Karpas-422 (cell line): Measurements from ENCODE around the gene PRAC1. TPM values are rescaled to one million over a fixed set of nuclear protein-coding genes. Genes with fewer than 3 reads are reported as not detected.

Source experiments
- DNase-seq: peaks from one replicate; pipeline ENCODE4 v3.0.0-alpha.2; 2015
- H2AFZ ChIP-seq: fragments of 200-600 bp; sonication (generic); 2 replicates; pipeline ENCODE4 v1.6.1; 2014; ENCODE audit warnings: antibody characterized with exemption, low read length, mixed read lengths
- H3K27ac ChIP-seq: fragments of 200-600 bp; sonication (generic); 2 replicates; pipeline ENCODE4 v1.5.1; 2014; ENCODE audit warnings: mild to moderate bottlenecking, low read length, moderate library complexity
- H3K27me3 ChIP-seq: fragments of 200-600 bp; sonication (generic); 2 replicates; pipeline ENCODE4 v1.6.1; 2014; ENCODE audit warnings: low read length, mixed read lengths
- H3K36me3 ChIP-seq: fragments of 200-600 bp; sonication (generic); 2 replicates; pipeline ENCODE4 v1.6.1; 2014; ENCODE audit warnings: low read length, mixed read lengths; ENCODE audit not compliant: insufficient read depth
- H3K4me1 ChIP-seq: fragments of 200-600 bp; sonication (generic); 2 replicates; pipeline ENCODE4 v1.6.1; 2014; ENCODE audit warnings: mild to moderate bottlenecking, low read length, mixed read lengths
- H3K4me2 ChIP-seq: fragments of 200-600 bp; sonication (generic); 2 replicates; pipeline ENCODE4 v1.6.1; 2014; ENCODE audit warnings: low read length, low read depth, mild to moderate bottlenecking; ENCODE audit not compliant: poor library complexity, severe bottlenecking
- H3K4me3 ChIP-seq: fragments of 200-600 bp; sonication (generic); 2 replicates; pipeline ENCODE4 v1.5.1; 2014; ENCODE audit warnings: mild to moderate bottlenecking, antibody characterized with exemption, low read length, mixed read lengths
- H3K79me2 ChIP-seq: fragments of 200-600 bp; sonication (generic); 2 replicates; pipeline ENCODE4 v1.6.1; 2014; ENCODE audit warnings: mild to moderate bottlenecking, low read length, mixed read lengths
- H3K9ac ChIP-seq: fragments of 200-600 bp; sonication (generic); 2 replicates; pipeline ENCODE4 v1.6.0; 2014; ENCODE audit warnings: low read length
- H3K9me2 ChIP-seq: fragments of 200-600 bp; sonication (generic), shearing (Covaris generic); replicated peaks from 2 replicates; pipeline ENCODE4 v1.6.0; 2014; ENCODE audit warnings: mild to moderate bottlenecking, low read length, moderate library complexity; ENCODE audit not compliant: insufficient read depth
- H3K9me3 ChIP-seq: fragments of 300-700, 200-600 bp; sonication (generic); 2 replicates; pipeline ENCODE4 v1.6.1; 2014; ENCODE audit warnings: low read length, mixed read lengths
- H4K20me1 ChIP-seq: fragments of 200-600 bp; sonication (generic); 2 replicates; pipeline ENCODE4 v1.6.1; 2014; ENCODE audit warnings: mild to moderate bottlenecking, antibody characterized with exemption, low read length, low read depth; ENCODE audit not compliant: insufficient read depth
- total RNA-seq: library from RNA; depleted of rRNA; stranded (reverse); fragments of >200 nt; shearing (Covaris generic); gene quantifications from 2 replicates; pipeline ENCODE4 v1.2.3, GENCODE V29; 2014; ENCODE audit warnings: low replicate concordance

The PRAC1 gene
- total RNA-seq, 1 experiment from 2014 or later = not detected

DNA sequence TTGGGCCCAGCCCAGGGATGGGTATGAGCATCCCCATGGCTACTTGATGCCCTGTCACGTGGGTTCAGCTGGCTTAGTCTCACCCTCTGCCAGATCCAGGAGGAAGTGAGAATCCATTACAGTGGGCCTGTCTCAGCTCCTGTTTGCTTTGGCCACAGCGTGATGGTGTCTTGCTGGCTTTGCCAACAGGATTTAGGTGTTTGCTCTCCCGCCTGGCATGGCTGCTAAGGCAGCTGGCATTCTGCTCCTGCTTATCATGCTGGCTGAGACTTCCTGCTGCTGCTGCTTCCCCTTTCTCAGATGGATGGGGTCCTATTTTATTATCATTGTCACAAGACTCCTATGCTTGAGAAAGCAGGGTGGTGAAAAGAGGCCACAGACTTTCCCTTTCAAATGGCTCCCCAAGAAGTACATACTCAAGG is 34.5 kb upstream of the PRAC1 start:
- no peaks in the 10 kb centered on the region for H3K27me3 ChIP-seq

GRCh38 chr17:48755356-48755755 is 33.0 kb upstream of the PRAC1 start:
- Histone ChIP-seq H4K20me1 (no peaks in the 10 kb centered on the region), H3K27ac (no peak overlapping the region), H3K9me2 (no peaks in the 10 kb centered on the region), H3K4me2 (no peak overlapping the region), H3K4me1 (no peaks in the 10 kb centered on the region), H3K4me3 (no peak overlapping the region), H3K79me2 (no peaks in the 10 kb centered on the region), H3K9ac (no peak overlapping the region), H3K9me3 (no peaks in the 10 kb centered on the region), H3K27me3 (no peaks in the 10 kb centered on the region), H2AFZ (no peak overlapping the region), H3K36me3 (no peaks in the 10 kb centered on the region)
- DNase-seq = no peak

More for the DNA sequence above, 34.5 kb upstream of the PRAC1 start:
- DNase-seq = no peak
- Histone ChIP-seq H4K20me1 (no peaks in the 10 kb centered on the region), H3K4me1 (no peaks in the 10 kb centered on the region), H3K4me3 (no peak overlapping the region), H3K27ac (no peak overlapping the region), H3K79me2 (no peaks in the 10 kb centered on the region), H3K36me3 (no peaks in the 10 kb centered on the region), H3K9ac (no peak overlapping the region), H3K4me2 (no peak overlapping the region), H2AFZ (no peak overlapping the region), H3K9me2 (no peaks in the 10 kb centered on the region), H3K9me3 (no peaks in the 10 kb centered on the region)

GRCh38 chr17:48754500-48755261 is 32.4 kb upstream of the PRAC1 start:
- Histone ChIP-seq H3K79me2 (no peaks in the 10 kb centered on the region), H3K4me1 (no peaks in the 10 kb centered on the region), H3K4me2 (no peak overlapping the region), H2AFZ (no peak overlapping the region), H3K27ac (no peak overlapping the region), H3K9me3 (no peaks in the 10 kb centered on the region), H4K20me1 (no peaks in the 10 kb centered on the region), H3K9ac (no peak overlapping the region), H3K36me3 (no peaks in the 10 kb centered on the region), H3K27me3 (no peaks in the 10 kb centered on the region), H3K9me2 (no peaks in the 10 kb centered on the region), H3K4me3 (no peak overlapping the region)
- DNase-seq = no peak

- H3K79me2 ChIP-seq = no peaks in the 10 kb centered on the region
- no peaks in the 10 kb centered on the region for H4K20me1 ChIP-seq
- no peaks in the 10 kb centered on the region for H3K9me2 ChIP-seq
- H3K36me3 ChIP-seq = no peaks in the 10 kb centered on the region
- H3K27ac ChIP-seq = no peak overlapping the region
- no peaks in the 10 kb centered on the region for H3K9me3 ChIP-seq
- H3K4me3 ChIP-seq = no peak overlapping the region
- DNase-seq = no peak
- H3K4me2 ChIP-seq = no peak overlapping the region
- no peaks in the 10 kb centered on the region for H3K27me3 ChIP-seq
- no peaks in the 10 kb centered on the region for H3K4me1 ChIP-seq
- no peak overlapping the region for H3K9ac ChIP-seq
- H2AFZ ChIP-seq = no peak overlapping the region
Observed at GRCh38 chr17:48753794-48754499, 31.6 kb upstream of the PRAC1 start.

DNA sequence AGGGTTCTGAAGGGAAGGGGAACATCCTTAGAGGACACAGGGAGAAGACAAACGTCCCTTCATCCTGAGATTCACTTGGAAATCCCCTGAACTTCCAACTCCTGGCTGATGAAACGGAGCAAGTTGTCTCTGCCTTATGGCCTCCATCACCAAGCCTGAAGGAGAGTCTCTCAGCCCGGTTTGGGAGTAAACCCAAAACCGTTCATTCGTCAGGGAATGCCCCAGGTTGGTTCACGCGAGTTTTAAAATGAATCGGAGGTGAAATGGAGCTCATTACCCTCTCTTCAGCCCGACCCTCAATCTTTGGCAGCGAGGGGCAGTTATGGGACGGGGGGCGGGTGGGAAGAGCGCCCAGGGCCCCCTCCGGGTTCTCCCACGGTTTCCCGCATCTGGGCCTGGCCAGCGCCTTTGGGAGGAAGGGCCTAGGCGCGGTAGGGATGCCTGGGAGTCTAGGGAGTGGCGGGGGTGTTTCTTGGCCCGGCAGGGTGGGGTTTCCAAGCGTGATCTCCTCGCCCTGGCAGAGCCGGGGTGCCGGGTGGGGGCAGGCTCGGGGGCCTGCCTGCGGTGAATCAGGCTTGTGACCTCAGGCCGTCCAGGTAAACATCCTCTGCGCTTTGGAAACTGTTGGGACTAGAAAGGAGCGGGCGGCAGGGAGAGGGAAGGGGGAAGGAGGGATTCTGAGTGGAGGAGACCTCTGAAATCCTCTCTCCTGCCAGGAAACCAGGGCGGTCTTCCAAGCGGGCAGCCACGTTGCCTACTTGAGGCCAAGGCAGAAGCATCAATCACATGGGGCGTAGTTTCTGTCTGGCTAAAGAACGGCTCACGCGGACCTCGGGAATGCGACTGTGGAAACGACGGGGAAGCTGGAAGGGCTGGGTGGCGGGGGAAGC is 30.3 kb upstream of the PRAC1 start:
- Histone ChIP-seq H3K36me3 (no peaks in the 10 kb centered on the region), H3K4me1 (no peaks in the 10 kb centered on the region), H3K4me2 (no peak overlapping the region), H3K27ac (no peak overlapping the region), H2AFZ (no peak overlapping the region), H3K9me3 (no peaks in the 10 kb centered on the region), H3K9me2 (no peaks in the 10 kb centered on the region), H3K9ac (no peak overlapping the region), H4K20me1 (no peaks in the 10 kb centered on the region), H3K27me3 (no peaks in the 10 kb centered on the region), H3K79me2 (no peaks in the 10 kb centered on the region), H3K4me3 (no peak overlapping the region)
- DNase-seq = no peak

GRCh38 chr17:48751733-48752398 is 29.5 kb upstream of the PRAC1 start:
- H3K9ac ChIP-seq = no peak overlapping the region
- H3K4me1 ChIP-seq = no peaks in the 10 kb centered on the region
- H3K4me2 ChIP-seq = no peak overlapping the region
- no peaks in the 10 kb centered on the region for H3K9me2 ChIP-seq
- no peaks in the 10 kb centered on the region for H3K27me3 ChIP-seq
- H2AFZ ChIP-seq = no peak overlapping the region
- H3K4me3 ChIP-seq = no peak overlapping the region
- no peak for DNase-seq
- H4K20me1 ChIP-seq = no peaks in the 10 kb centered on the region
- H3K36me3 ChIP-seq = no peaks in the 10 kb centered on the region
- no peak overlapping the region for H3K27ac ChIP-seq
- no peaks in the 10 kb centered on the region for H3K79me2 ChIP-seq
- no peaks in the 10 kb centered on the region for H3K9me3 ChIP-seq

DNA sequence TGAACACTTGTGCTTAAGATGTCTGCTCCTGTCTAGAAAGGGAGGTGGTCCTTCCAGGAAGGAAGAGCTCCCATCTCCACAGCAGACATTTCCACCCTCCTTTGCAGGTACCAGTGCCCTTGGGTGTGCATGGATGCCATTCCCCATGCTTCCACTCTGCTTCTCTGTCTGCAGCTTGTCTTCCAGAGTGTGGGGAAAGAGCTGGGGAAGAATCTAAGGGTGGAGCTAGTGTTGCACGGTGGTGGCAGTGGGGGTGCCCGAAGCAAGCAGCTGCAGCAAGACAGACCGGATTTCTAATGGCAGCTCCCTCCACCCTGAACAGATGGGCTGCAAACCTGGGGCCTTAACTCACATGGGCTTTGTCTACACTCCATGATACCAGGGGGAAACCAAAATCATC is 28.9 kb upstream of the PRAC1 start:
- no peak overlapping the region for H3K4me2 ChIP-seq
- H3K9ac ChIP-seq = no peak overlapping the region
- H3K9me2 ChIP-seq = no peaks in the 10 kb centered on the region
- DNase-seq = no peak
- no peaks in the 10 kb centered on the region for H3K36me3 ChIP-seq
- H3K4me3 ChIP-seq = no peak overlapping the region
- no peak overlapping the region for H2AFZ ChIP-seq
- H3K27ac ChIP-seq = no peak overlapping the region
- H3K27me3 ChIP-seq = no peaks in the 10 kb centered on the region
- H3K4me1 ChIP-seq = no peaks in the 10 kb centered on the region
- no peaks in the 10 kb centered on the region for H3K9me3 ChIP-seq
- no peaks in the 10 kb centered on the region for H3K79me2 ChIP-seq
- no peaks in the 10 kb centered on the region for H4K20me1 ChIP-seq
